PC-9 (cell line): ENCODE results near the gene STX12. TPM values are rescaled to one million over a fixed set of nuclear protein-coding genes. Genes with fewer than 3 reads are reported as not detected.

Source experiments
- BruUV-seq: library from RNA; stranded (reverse); fragments of 400-500 nt; replicated peaks from 2 replicates; lab custom pipeline; 2021; lab: Mats Ljungman, UMichigan
- CTCF ChIA-PET: fragments of 300-600 bp; sonication (Branson Sonifier 250); formaldehyde crosslinking; loops from one replicate; lab custom pipeline; 2022; ENCODE audit warnings: antibody characterized with exemption; lab: Charles Lee
- POLR2A ChIA-PET: fragments of 300-600 bp; sonication (Branson Sonifier 250); formaldehyde crosslinking; loops from one replicate; lab custom pipeline; 2022; ENCODE audit warnings: antibody characterized with exemption; ENCODE audit not compliant: unreplicated experiment; lab: Charles Lee
- DNase-seq, 2 experiments: peaks; one replicate each; pipeline versions ENCODE4 v3.0.0 to v3.0.0-alpha.2; 2015 to 2022; ENCODE audit warnings: mixed read lengths in 1 of 2
- H2AFZ ChIP-seq: fragments of 200-600 bp; sonication (generic); 2 replicates; pipeline ENCODE4 v1.8.1; 2017; ENCODE audit warnings: antibody characterized with exemption
- H3F3A ChIP-seq: fragments of 200-600 bp; sonication (generic); 2 replicates; pipeline ENCODE4 v1.8.1; 2017; ENCODE audit warnings: antibody characterized with exemption, mild to moderate bottlenecking, low read depth; ENCODE audit not compliant: insufficient read depth
- H3K27ac ChIP-seq: fragments of 200-600 bp; sonication (generic); 2 replicates; pipeline ENCODE4 v1.6.1; 2016; ENCODE audit warnings: mixed run types
- H3K27me3 ChIP-seq: fragments of 200-600 bp; sonication (generic); 2 replicates; pipeline ENCODE4 v1.6.1; 2016; ENCODE audit warnings: low read depth, mixed run types; ENCODE audit not compliant: insufficient read depth
- H3K36me3 ChIP-seq: fragments of 200-600 bp; sonication (generic); 2 replicates; pipeline ENCODE4 v1.6.1; 2016; ENCODE audit warnings: low read depth, mixed run types
- H3K4me1 ChIP-seq: fragments of 200-600 bp; sonication (generic); replicated peaks from 2 replicates; pipeline ENCODE4 v1.6.1; 2016; ENCODE audit warnings: mixed run types; ENCODE audit not compliant: insufficient read depth
- H3K4me2 ChIP-seq: fragments of 200-600 bp; sonication (generic); 2 replicates; pipeline ENCODE4 v1.6.1; 2017; ENCODE audit warnings: mixed run types
- H3K4me3 ChIP-seq: fragments of 200-600 bp; sonication (generic); 2 replicates; pipeline ENCODE4 v1.6.1; 2016; ENCODE audit warnings: mixed run types
- H3K79me2 ChIP-seq: fragments of 200-600 bp; sonication (generic); 2 replicates; pipeline ENCODE4 v1.6.1; 2017; ENCODE audit warnings: low read depth, mixed run types
- H3K9me2 ChIP-seq: fragments of 200-600 bp; sonication (generic); 2 replicates; pipeline ENCODE4 v1.8.1; 2017; ENCODE audit warnings: mild to moderate bottlenecking; ENCODE audit not compliant: insufficient read depth
- H3K9me3 ChIP-seq: fragments of 200-600 bp; sonication (generic); 2 replicates; pipeline ENCODE4 v1.8.1; 2016; ENCODE audit warnings: low read depth; ENCODE audit not compliant: insufficient read depth
- H4K20me1 ChIP-seq: fragments of 200-600 bp; sonication (generic); 2 replicates; pipeline ENCODE4 v1.8.1; 2017; ENCODE audit not compliant: insufficient read depth
- CTCF ChIP-seq: fragments of 200-600 bp; sonication (generic); conservative IDR thresholded peaks from 2 replicates; pipeline ENCODE4 v1.6.1; 2017; ENCODE audit warnings: mixed run types, antibody characterized with exemption, mild to moderate bottlenecking, moderate library complexity
- EZH2 ChIP-seq: fragments of 200-600 bp; sonication (generic); IDR thresholded peaks from 2 replicates; pipeline ENCODE4 v1.8.0; 2017; ENCODE audit warnings: antibody characterized with exemption, low read depth
- intact Hi-C: fragments of 100-400 bp; cut with micrococcal nuclease; formaldehyde crosslinking; loops from one replicate; pipeline ENCODE4 v1.10.0; 2022; ENCODE audit not compliant: unreplicated experiment
- total RNA-seq: library from RNA; stranded (reverse); gene quantifications from 2 replicates; pipeline ENCODE4 v1.2.3, GENCODE V29; 2021

STX12 gene
- total RNA-seq, 1 experiment from 2014 or later, result 23.7 TPM

GRCh38 chr1:27872802-27873551 lies 100.0 kb downstream of the STX12 start:
- intact Hi-C loops, result no loop called here
- no peak for DNase-seq
- BruUV-seq, result TSS peak; percentile 67

GRCh38 chr1:27873671-27874384 lies 100.8 kb downstream of the STX12 start:
- POLR2A ChIA-PET, result interaction anchor here (0.6 kb wide), 2 partner anchors 58 to 756 kb away, joined by 4 to 5 read pairs; no protein-coding TSS in a partner anchor
- no peak overlapping the region for H2AFZ ChIP-seq
- H3F3A ChIP-seq, result peaks cover 6% of the 10 kb centered on the region; the same call in 1 of the 2 replicates
- no peak overlapping the region for H3K4me3 ChIP-seq
- H3K27ac ChIP-seq, result no peak overlapping the region
- H3K36me3 ChIP-seq, result no peaks in the 10 kb centered on the region
- H3K4me2 ChIP-seq, result no peak overlapping the region
- H4K20me1 ChIP-seq, result no peaks in the 10 kb centered on the region
- CTCF ChIA-PET, result no interaction called here
- TF ChIP-seq CTCF, result no peak
- TF ChIP-seq EZH2, result no peak
- intact Hi-C loops, result no loop called here
- no peaks in the 10 kb centered on the region for H3K27me3 ChIP-seq
- no peaks in the 10 kb centered on the region for H3K79me2 ChIP-seq
- no peak for DNase-seq
- H3K4me1 ChIP-seq, result no peaks in the 10 kb centered on the region; the same call in 1 of the 2 replicates
- no TSS peak for BruUV-seq
- no peaks in the 10 kb centered on the region for H3K9me3 ChIP-seq
- H3K9me2 ChIP-seq, result no peaks in the 10 kb centered on the region

More at GRCh38 chr1:27872802-27873551, 100.0 kb downstream of the STX12 start:
- H3K36me3 ChIP-seq, result no peaks in the 10 kb centered on the region
- ChIA-PET POLR2A (no interaction called here), CTCF (no interaction called here)
- no peaks in the 10 kb centered on the region; the same call in 1 of the 2 replicates for H3K4me1 ChIP-seq
- no peaks in the 10 kb centered on the region for H3K9me2 ChIP-seq
- no peaks in the 10 kb centered on the region for H3K79me2 ChIP-seq
- H3F3A ChIP-seq, result peaks cover 6% of the 10 kb centered on the region; the same call in 1 of the 2 replicates
- no peaks in the 10 kb centered on the region for H4K20me1 ChIP-seq
- peak overlapping the region; percentile 54; the same call in 1 of the 2 replicates for H3K4me3 ChIP-seq
- no peaks in the 10 kb centered on the region for H3K27me3 ChIP-seq
- peak overlapping the region; percentile 75 for H3K4me2 ChIP-seq
- no peak overlapping the region for H3K27ac ChIP-seq
- no peaks in the 10 kb centered on the region for H3K9me3 ChIP-seq
- H2AFZ ChIP-seq, result no peak overlapping the region; the same call in 1 of the 2 replicates
- no peak for TF ChIP-seq CTCF
- TF ChIP-seq EZH2, result no peak

Other genes with a start within 250 kb of the STX12 start
- 45.9 and 48.8 TPM in 2 replicates for gene AHDC1, start 169.1 kb upstream of the STX12 start, total RNA-seq
- not detected in 2 replicates for gene FGR, start 138.0 kb upstream of the STX12 start, total RNA-seq
- 8.6 and 16.4 TPM in 2 replicates for gene IFI6, start 101.0 kb upstream of the STX12 start, total RNA-seq
- gene FAM76A, start 47.3 kb upstream of the STX12 start, total RNA-seq, result 9.4 and 9.9 TPM in 2 replicates
- gene PPP1R8, start 57.6 kb downstream of the STX12 start, total RNA-seq, result 29.2 and 38.4 TPM in 2 replicates
- 3.1 and 10.7 TPM in 2 replicates for gene THEMIS2, start 99.3 kb downstream of the STX12 start, total RNA-seq
- gene RPA2, start 141.4 kb downstream of the STX12 start, total RNA-seq, result 21.1 and 29.1 TPM in 2 replicates
- 26.5 and 29.2 TPM in 2 replicates for gene SMPDL3B, start 161.8 kb downstream of the STX12 start, total RNA-seq
- gene XKR8, start 186.8 kb downstream of the STX12 start, total RNA-seq, result 4.9 and 5.7 TPM in 2 replicates